HG03039 (cell line): Measurements from ENCODE around the gene NALCN.
"Not testable (repeated sequence)": the region's sequence is repeated elsewhere in the genome, so short reads cannot be mapped to it uniquely, and the experiment has no call there.

Source experiments
- ATAC-seq: cut with Tn5 transposase; IDR thresholded peaks from one replicate; pipeline ENCODE4 v1.9.1; 2021; ENCODE audit warnings: mild to moderate bottlenecking, moderate library complexity; ENCODE audit not compliant: unreplicated experiment

The NALCN gene

DNA sequence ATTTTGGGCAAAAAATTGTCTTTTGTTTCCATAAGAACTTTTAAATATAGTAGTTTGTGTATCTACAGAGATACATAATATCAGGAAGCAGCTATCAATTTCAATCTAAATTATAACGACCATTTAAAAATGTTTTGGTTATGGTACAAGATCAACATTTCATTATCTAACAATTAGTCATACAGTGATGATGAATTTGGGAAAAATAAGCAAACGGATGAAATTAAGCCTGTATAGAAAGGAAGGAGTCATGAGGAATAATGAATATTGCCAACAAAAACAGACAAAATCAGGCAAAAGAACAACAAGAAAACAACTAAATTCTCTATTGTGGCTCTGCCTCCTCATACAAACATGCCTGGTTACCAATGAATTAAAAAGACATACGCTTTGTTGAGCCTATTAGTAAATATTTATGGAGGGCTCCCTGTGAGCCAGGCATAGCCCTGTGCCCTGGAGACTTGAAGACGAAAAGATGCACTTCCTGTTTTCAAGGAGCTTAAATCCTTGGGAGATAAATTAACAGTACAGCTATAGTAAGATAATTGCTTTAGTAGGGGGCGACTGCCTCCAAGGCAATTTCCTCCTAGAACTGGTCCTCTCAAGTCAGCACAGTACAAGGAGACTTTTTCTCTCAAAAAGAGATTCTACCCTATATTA lies 73.0 kb downstream of the NALCN start:
- ATAC-seq = no peak

DNA sequence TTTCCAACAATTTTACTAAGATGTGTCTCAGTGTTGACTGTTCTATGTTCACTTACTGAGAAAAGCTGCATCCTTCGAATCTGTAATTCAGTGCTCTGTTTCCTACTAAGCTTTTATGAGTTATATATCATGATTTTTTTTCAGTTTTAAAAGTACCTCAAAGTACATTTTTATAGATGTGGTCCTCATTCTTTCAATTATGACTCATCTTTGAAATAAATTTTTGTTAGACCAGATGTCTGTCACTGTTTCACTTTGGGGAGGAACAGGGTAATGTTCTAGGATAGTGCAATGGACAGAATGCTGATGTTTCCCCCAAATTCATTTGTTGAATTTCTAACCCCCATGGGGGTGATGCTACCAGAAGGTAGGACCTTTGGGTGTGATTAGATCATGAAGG lies 74.8 kb downstream of the NALCN start:
- ATAC-seq = no peak

DNA sequence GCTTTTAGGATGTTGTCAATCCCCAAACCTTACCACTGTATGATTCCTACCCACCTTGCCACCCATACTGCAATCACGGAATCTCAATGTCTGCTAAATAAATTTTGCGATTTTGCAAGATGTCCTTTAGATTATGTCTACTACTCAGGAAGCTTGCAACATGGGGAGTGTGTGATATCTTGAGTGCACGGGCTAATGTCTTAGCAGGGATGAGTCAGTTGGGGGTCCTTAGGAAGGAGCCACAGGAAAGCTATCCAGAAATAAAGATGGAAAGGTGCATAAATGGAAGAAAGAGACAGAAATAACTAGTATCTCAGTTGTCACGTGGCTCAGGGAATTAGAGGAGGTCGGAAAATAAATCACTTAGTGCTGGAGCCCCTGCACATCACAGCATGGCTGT lies 77.1 kb downstream of the NALCN start:
- no peak for ATAC-seq

DNA sequence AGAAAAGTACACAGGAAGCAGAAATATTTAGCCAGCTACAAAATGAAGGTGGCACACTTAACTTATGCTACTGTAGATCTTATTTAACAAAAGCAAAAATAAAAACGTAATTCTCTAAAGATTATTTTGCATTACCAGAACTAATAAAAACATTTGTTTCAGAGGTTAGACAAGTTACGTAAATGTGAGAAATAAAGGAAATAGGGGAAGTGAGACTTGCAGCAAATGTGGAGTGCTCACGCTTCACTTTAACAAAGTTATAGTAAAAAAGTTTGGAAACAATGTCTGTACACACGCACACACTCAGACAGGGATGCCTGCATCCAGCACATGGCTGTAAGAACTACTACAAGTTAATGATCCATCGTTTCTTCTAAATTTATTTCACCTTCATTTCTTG lies 83.7 kb downstream of the NALCN start:
- ATAC-seq = no peak

DNA sequence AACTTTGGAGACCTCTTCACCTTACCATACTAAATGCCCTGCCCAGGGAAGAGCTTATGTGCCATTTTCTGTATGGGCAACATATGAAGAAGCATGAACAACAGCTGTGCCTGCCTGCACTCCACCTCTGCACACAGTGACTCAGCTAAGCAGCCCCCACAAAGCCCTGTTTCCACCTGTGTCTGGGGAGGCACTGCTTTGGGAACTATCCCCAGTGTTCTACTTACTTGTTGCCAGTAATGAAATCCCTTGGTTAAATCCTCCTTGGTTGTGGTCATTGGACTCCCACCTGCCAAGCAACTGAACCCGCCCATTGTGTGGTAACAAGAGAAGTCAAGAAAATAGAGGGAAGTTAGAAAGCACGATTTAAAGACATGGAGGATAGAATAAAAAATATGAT lies 84.6 kb downstream of the NALCN start:
- no peak for ATAC-seq

DNA sequence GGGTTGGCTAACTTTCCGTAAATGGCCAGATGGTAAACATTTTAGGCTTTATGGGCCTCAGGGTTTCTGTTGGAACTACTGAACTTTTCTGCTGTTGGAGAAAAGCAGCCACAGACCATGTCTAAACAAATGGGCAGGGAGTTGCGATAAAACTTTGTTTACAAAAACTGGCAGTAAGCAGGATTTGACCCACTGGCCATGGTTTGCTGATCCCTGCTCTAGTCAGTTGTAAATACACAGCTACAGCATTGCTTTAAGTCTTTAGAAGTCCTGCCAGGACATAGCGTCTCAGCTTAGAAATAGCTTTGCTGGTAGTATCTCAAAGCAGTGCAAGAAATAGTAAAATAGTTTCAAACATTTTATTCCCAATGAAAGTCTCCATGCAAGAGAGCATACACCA lies 88.4 kb downstream of the NALCN start:
- no peak for ATAC-seq

DNA sequence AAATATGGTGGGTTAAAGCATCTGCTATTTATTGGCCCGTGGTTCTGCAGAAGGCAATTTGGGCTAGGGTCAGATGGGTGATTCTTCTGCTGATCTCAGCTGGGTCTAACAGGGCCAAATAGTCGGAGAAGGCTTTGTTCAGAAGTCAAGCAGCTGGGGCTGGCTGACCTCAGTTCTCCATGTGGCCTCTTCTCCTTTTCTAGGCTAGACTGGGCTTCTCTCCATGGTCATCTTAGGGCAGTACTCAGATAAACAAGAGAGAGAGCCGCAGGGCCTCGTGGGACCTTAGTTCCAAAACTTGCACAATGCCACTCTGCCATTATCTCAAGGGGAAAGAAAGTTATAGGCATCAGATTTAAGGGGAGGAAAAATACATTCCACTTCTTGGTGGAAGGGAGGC lies 89.6 kb downstream of the NALCN start:
- no peak for ATAC-seq

DNA sequence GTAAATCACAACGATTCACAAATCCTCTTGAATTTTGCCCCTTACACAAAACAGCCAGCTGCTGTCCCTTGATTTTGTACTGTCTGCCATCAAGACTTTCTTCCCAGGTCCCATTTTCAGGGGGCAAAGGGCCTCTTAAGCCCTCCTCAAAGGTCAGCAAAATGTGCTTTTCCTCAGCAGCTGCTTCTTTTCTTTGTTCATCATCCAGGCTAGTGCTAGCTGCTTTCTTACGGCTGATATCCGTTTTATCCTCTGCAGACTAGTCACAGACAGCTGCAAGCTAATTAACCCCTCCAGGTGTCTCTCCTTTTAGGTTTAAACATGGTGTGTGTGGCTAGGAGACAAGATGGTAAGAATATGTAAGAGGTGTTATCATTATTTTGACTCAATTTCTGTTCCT lies 90.9 kb downstream of the NALCN start:
- ATAC-seq = no peak

DNA sequence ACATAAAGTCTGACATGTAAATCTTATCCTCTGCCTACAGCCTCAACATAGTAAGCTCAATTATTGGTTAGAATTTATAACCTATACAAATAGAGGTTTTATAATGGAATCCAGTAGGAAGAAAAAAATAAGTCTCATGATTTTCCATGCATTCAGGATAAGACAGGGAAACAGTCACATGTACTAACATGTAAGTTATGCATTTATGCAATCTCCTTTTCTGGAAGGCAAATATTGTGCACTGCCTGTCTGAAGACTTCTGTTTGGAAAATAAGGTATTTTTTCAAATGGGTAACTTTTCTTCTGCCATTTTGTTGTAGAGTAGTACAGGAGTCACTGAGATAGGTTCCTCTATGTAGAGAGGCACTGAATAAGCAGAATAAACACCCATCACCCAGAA lies 92.7 kb downstream of the NALCN start:
- ATAC-seq = no peak

DNA sequence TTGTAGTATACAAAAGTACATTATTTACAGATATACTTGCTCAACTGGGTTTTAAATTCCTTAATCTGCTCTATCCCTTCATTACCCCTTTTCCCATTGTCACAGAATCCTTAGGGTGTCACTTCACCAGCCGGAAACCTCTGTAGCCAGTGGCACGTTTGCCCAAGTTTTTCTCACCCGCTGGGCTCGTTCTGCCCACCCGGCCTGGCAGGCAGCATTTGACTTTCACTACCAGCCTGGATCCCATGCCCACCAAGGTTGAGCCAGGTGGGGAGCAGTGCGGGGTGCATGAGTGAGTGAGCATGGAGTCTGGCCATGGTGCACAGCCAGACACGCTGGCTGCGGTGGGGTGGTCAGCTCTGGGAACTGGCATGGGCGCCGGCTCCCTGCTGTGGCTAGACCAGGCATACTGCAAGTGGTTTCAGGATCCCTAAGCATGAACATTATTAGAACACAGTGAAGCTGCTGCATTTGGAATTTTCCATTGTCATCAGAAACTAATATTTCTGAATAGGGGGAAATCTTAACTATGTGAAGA lies 98.3 kb downstream of the NALCN start:
- ATAC-seq = no peak

DNA sequence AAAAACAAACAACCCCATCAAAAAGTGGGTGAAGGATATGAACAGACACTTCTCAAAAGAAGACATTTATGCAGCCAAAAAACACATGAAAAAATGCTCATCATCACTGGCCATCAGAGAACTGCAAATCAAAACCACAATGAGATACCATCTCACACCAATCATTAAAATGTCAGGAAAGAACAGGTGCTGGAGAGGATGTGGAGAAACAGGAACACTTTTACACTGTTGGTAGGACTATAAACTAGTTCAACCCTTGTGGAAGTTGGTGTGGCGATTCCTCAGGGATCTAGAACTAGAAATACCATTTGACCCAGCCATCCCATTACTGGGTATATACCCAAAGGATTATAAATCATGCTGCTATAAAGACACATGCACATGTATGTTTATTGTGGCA lies 102.8 kb downstream of the NALCN start:
- ATAC-seq = not testable (repeated sequence)

DNA sequence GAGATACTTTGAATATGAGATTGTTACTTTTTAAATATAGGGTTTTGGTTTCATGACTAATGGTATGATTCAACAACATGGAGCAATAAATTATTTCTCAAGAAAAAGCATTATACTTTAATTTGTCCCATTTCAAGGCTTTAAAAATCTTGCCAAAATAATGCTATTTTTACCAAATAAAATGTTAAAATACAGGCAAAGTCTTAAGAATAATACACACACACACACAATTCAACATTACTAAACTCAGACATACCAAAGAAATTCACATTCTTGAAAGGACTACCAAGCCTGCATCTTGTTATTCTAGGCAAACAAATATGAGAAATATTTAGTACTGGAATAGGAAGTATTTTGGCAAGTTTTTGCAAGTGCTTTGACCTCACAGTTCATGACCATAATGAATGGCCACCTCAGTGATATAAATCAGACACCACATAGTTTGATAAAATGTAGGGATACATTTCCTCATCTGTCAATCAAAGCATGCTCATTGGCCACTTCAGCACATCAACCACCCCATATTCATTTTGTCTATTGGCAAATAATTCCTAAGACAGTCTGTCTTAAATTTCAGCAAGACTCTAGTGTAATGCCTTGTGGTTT lies 107.2 kb downstream of the NALCN start:
- no peak for ATAC-seq

DNA sequence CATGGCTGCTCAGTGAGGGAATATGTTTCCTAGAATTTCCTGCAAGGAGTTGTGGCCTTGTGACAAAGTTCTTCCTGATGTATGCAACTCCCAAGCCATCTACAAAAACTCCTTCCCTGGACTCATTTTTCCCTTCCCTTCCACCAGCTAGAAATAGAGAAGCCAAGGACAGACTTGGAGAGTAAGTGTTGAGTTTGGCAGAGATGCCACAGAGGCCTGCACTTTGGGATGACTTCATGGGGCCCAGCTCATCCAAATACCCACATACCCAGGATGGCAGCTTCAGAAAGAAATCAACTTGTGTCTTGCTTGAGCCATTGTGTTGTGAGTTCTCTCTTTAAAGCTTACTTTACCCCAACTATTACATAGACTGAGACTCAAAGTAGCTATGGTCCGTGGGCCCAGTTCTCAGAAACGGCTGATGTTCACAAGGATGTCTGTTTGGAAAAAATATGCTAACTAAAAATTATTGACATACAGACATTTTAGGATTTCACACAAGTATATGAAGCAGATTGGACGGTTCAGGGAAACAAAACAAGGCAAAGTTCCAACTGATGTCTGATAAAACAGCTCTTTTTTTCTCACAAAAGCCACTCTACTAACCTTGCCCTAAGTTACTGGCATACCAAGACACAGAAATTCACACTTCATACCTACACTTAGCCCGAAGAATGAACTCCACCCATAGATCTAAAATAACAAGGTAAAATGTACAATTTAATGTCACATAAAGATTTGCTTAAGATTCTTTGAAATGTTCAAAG lies 107.9 kb downstream of the NALCN start:
- ATAC-seq = no peak

DNA sequence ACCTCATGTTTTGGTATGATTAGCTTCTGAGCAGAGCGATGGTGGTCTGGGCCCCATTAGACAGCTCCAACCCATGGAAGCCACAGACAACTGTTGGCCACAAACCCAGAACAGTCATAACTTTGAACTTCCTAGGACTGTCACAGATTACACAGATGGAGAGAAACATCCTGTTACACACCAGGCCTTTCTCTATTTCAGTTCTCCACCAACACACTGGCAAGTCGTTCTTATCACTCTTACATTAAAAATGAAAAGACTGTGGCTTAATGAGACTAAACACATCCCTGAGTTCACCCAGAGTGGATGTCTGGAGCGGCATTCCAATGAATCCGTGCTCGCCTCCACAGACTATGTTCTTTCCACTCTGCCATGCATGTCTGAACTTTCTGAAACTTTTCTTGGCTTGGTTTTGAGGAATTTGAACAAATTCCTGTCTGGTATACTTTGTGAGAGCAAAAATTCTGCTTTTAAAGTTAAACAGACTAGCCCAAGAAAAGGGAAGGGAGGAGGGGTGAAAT lies 109.1 kb downstream of the NALCN start:
- no peak for ATAC-seq

DNA sequence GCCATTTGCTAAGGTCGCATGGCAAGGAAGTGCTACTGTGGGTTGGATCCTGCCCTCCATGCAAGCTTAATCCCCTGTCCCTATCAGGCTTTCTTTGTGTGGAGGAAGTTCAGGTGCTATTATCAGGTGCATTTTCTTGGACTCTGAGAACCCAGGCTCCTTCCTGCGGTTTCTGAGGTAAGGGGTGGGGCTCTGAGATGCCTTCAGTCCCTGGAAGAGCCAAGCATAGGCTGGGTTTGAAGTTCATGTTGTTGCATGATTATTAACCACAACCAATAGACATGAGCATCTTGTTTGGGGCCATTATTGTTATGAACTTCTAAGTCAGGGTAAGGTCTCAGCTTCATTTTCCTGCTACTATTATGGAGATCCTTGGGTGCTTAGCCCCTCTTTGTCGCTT lies 109.5 kb downstream of the NALCN start:
- ATAC-seq = no peak

DNA sequence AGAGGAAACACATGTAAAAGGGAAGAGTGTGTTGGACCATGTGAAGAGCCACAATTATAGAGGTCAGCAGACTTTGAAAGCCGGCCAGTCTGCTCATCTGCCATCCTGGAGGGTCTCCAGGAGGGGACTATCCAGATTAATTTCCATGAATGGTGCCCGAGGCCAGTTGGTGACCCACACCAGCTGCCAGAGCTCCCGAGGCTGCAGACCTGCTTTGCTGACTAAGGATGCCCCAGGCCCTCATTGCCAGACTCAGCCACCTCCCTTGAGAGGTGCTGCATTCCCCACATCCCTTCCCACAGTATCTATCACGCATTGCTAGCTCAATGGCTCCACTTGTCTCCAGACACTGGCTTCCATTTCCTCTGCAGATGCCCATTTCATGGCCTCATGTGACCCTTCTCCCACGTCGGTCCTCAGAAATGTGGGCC lies 110.3 kb downstream of the NALCN start:
- no peak for ATAC-seq

DNA sequence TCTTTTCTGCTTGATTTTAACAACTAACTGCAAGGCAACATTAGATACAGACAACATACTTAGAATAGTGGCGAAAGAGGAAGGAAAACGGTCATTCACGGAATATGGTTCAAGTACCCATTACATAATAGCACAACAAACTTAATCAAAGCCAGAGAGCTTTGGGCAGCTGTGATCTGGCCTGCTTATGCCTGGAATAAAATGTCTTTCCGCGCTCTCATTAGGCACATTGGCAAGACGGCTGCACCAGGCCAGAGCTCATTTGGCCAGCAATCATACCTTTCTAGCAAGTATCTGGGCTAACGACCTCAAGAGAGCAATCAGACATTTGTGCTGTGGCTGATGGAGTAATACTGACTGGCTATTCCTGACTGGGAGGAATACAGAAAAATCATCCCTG lies 112.8 kb downstream of the NALCN start:
- no peak for ATAC-seq

DNA sequence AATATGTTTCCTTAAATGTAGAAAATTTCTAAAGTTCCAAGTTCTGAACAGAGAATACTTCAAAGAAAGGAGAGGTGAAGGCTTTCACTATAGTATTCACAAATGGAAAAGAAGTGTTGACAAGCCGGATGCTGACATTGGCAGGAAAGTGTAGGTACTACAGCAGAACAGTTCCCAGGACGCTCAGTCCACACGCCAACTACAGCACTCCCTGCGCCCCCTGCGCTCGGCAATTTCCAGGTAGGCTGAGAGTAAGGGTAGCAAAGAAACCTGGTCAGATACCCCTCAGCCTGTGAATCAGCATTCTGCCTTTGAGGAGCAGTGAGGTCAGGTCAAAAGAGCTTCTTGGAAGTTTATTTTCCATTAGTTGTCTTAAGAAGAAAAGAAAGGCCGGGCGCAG lies 115.3 kb downstream of the NALCN start:
- ATAC-seq = no peak

DNA sequence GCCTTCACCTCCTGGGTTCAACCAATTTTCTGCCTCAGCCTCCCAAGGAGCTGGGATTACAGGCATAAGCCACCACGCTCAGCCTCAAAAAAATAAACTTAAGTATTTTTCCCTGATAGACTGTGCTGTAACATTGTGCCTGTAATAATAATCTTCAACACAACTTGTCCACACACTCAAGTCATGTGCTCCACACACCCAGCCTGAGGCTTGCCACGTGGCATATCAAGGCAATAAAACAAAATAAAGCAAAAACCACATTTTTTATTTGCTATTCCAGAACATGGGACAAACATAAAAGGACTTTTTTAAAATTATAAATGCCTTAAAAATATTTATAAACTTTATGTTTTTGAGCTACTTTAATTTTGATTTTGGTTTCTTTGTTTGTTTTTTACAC lies 115.8 kb downstream of the NALCN start:
- no peak for ATAC-seq

DNA sequence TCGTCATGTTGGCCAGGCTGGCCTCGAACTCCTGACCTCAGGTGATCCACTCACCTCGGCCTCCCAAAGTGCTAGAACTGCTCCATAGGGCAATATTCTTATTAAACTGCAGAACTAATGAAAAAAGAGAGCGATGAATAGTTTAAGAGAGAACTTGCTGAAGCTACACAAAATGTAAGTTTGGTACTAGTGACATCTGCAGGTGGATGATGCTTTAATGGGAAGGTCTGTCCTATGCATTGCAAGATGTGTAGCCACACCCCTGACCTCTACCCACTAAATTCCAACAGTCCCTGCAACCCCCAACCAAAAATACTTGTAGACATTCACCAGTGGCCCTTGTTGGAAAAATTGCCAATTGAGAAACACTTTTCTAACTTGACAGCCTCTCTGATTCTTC lies 117.8 kb downstream of the NALCN start:
- no peak for ATAC-seq

DNA sequence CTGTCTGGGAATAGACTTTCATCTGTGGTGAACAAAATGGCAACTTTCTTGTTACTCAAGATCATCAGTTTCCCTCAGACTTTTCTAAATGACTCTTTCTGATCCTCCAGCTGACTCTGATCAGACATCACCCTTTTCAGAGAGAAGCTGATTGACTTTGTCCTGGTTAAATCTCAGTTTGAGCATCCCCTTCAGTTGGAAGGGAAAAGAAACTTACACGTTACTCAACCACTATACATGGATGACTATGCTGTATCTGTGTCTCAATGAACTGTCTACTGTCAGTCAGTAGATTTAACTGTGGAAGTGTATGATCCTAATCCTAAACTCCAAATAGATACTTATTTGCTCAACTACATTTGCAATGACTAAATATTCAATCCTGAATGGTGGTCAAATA lies 118.5 kb downstream of the NALCN start:
- no peak for ATAC-seq

DNA sequence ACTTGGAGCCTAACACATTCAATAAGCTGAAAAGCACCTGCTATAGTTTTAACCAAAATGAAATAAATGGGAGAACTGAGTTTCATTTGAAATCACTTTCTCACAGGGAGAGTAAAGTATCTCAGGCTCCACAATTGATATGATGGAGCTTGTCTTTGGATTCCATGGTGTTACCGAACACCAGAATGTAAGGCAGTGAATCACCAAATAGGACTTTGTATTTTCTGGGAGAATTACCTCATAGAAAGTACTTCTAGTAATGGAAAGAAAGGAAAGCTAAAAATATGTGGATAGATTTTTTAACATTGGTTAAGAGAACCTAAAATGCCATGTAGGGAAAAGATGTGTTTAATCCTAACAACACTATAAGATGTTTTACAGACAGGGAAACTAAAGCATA lies 123.6 kb downstream of the NALCN start:
- no peak for ATAC-seq
